B cell (primary cell): ENCODE data around the gene STAC3. TPM values are rescaled to one million over a fixed set of nuclear protein-coding genes. Genes with fewer than 3 reads are reported as not detected.

Experiments
- ATAC-seq: fragments of 200-7000 bp; cut with Tn5 transposase; one replicate; pipeline ENCODE4 v1.10.0; 2021; ENCODE audit warnings: low read depth, mild to moderate bottlenecking, moderate number of reproducible peaks, moderate library complexity
- CTCF ChIA-PET: fragments of 350-600 bp; sonication (Branson Sonifier 250); formaldehyde crosslinking; loops from one replicate; lab custom pipeline; 2021; ENCODE audit warnings: antibody characterized with exemption, inconsistent platforms; lab: Charles Lee
- POLR2A ChIA-PET: fragments of 350-600 bp; sonication (Branson Sonifier 250); formaldehyde crosslinking; loops from one replicate; lab custom pipeline; 2021; ENCODE audit warnings: antibody characterized with exemption; lab: Charles Lee
- DNase-seq: peaks from one replicate; pipeline ENCODE4 v3.0.0; 2013
- H2AFZ ChIP-seq: 2 replicates; pipeline ENCODE4 v1.6.1; 2012; ENCODE audit warnings: mild to moderate bottlenecking, low read depth, low read length; ENCODE audit not compliant: insufficient read depth, poor library complexity, severe bottlenecking
- H3K27ac ChIP-seq, 2 donors: 1 replicate in 1 of 2; 2 replicates in 1 of 2; pipeline ENCODE4 v1.5.1; 2012 to 2013; ENCODE audit warnings: low read length in 2 of 2, mild to moderate bottlenecking in 2 of 2, moderate library complexity in 1 of 2
- H3K27me3 ChIP-seq, 4 experiments: fragments of 200-600 bp in 1 of 4; sonication (generic) in 1 of 4; replicated peaks in 1 of 4; 1 replicate in 2 of 4; 2 replicates in 2 of 4; pipeline versions ENCODE4 v1.6.1 to v1.7.0; 2013 to 2016; ENCODE audit warnings: low read length in 3 of 4, mild to moderate bottlenecking in 2 of 4, mixed read lengths in 1 of 4, moderate library complexity in 1 of 4; ENCODE audit not compliant: insufficient read depth in 4 of 4, control insufficient read depth in 3 of 4; ENCODE audit errors: control extremely low read depth in 1 of 4
- H3K36me3 ChIP-seq, 2 experiments: replicated peaks in 1 of 2; 1 replicate in 1 of 2; 2 replicates in 1 of 2; pipeline versions ENCODE4 v1.6.1 to v1.7.1; 2013; ENCODE audit warnings: low read length in 1 of 2; ENCODE audit not compliant: insufficient read depth in 2 of 2, control insufficient read depth in 1 of 2; ENCODE audit errors: control extremely low read depth in 1 of 2, extremely low read depth in 1 of 2
- H3K4me1 ChIP-seq, 2 donors: fragments of 200-600 bp in 1 of 2; sonication (generic) in 1 of 2; 1 replicate in 1 of 2; 2 replicates in 1 of 2; pipeline versions ENCODE4 v1.5.1 to v1.6.1; 2013 to 2017; ENCODE audit warnings: low read length in 2 of 2; ENCODE audit not compliant: control insufficient read depth in 2 of 2, insufficient read depth in 2 of 2
- H3K4me2 ChIP-seq: replicated peaks from 2 replicates; pipeline ENCODE3; 2012; ENCODE audit warnings: mild to moderate bottlenecking, low read depth, low read length; ENCODE audit not compliant: poor library complexity, severe bottlenecking
- H3K4me3 ChIP-seq, 5 experiments: fragments of 200-600 bp in 1 of 5; sonication (generic) in 1 of 5; 1 replicate in 3 of 5; 2 replicates in 2 of 5; pipeline versions ENCODE4 v1.5.1 to v1.7.0; 2011 to 2016; ENCODE audit warnings: low read length in 4 of 5, mild to moderate bottlenecking in 4 of 5, low read depth in 2 of 5, control low read depth in 1 of 5, moderate library complexity in 1 of 5; ENCODE audit not compliant: insufficient read depth in 1 of 5; ENCODE audit errors: control extremely low read depth in 1 of 5, extremely low read depth in 1 of 5
- H3K79me2 ChIP-seq: fragments of 200-600 bp; sonication (generic); one replicate; pipeline ENCODE4 v1.6.0; 2016; ENCODE audit warnings: low read length; ENCODE audit not compliant: control insufficient read depth, insufficient read depth
- H3K9ac ChIP-seq: fragments of 200-600 bp; sonication (generic); 2 replicates; pipeline ENCODE4 v1.6.1; 2017; ENCODE audit warnings: mild to moderate bottlenecking, low read length, moderate library complexity
- H3K9me3 ChIP-seq, 3 donors: one replicate each; pipeline versions ENCODE4 v1.6.1 to v1.7.1; 2013; ENCODE audit warnings: low read length in 2 of 3; ENCODE audit not compliant: control insufficient read depth in 2 of 3, insufficient read depth in 1 of 3; ENCODE audit errors: control extremely low read depth in 1 of 3
- H4K20me1 ChIP-seq: 2 replicates; pipeline ENCODE4 v1.6.0; 2012; ENCODE audit warnings: mild to moderate bottlenecking, low read length; ENCODE audit not compliant: insufficient read depth, control insufficient read depth, poor library complexity, severe bottlenecking
- H3K27ac Mint-ChIP-seq: one replicate; pipeline ENCODE4 v1.8.0; 2021; ENCODE audit warnings: mixed read lengths
- H3K27me3 Mint-ChIP-seq: one replicate; pipeline ENCODE4 v1.8.0; 2021; ENCODE audit warnings: mixed read lengths
- H3K4me1 Mint-ChIP-seq: one replicate; pipeline ENCODE4 v1.8.0; 2021; ENCODE audit warnings: mixed read lengths
- H3K4me3 Mint-ChIP-seq: one replicate; pipeline ENCODE4 v1.8.0; 2021; ENCODE audit warnings: mixed read lengths
- H3K9me3 Mint-ChIP-seq: one replicate; pipeline ENCODE4 v1.8.0; 2022; ENCODE audit warnings: mixed read lengths; ENCODE audit not compliant: insufficient read depth
- CTCF ChIP-seq: fragments of 200-600 bp; IDR thresholded peaks from one replicate; pipeline ENCODE4 v1.8.0; 2022; ENCODE audit warnings: antibody characterized with exemption, mild to moderate bottlenecking
- EZH2 ChIP-seq: IDR thresholded peaks from 2 replicates; pipeline ENCODE4 v1.6.1; 2012; ENCODE audit warnings: borderline replicate concordance, low read depth, mild to moderate bottlenecking, moderate library complexity, low read length; ENCODE audit not compliant: insufficient read depth, poor library complexity, severe bottlenecking
- WGBS: methylation state at CpG from one replicate; pipeline ENCODE4 v1.1.5; 2013; ENCODE audit warnings: missing lambda C conversion rate; ENCODE audit not compliant: insufficient coverage; 5-methylcytosine and 5-hydroxymethylcytosine counted together
- intact Hi-C: fragments of 100-400 bp; cut with micrococcal nuclease; formaldehyde crosslinking; loops from one replicate; pipeline ENCODE4 v1.10.0; 2022
- polyA plus RNA-seq: library from polyadenylated mRNA; depleted of rRNA; stranded (reverse); fragments of >200 nt; gene quantifications from 2 replicates; pipeline ENCODE4 v1.2.3, GENCODE V29; 2012
- total RNA-seq, 2 donors: library from RNA; stranded (reverse); fragments of 120-200 nt in 1 of 2; gene quantifications; 1 replicate in 1 of 2; 2 replicates in 1 of 2; pipeline versions ENCODE4 v1.2.3 to v1.2.4, GENCODE V29; 2013 to 2022

Gene STAC3
- total and polyA plus RNA-seq, 2 donors (not counting 1 experiment from before 2014, with no cell fraction given), result 4.5 to 6.2 TPM

GRCh38 chr12:57209916-57210315 is 41.1 kb downstream of the STAC3 start:
- intact Hi-C loops, result no loop called here
- H3K4me2 ChIP-seq, result no peak overlapping the region
- Mint-ChIP-seq H3K4me3 (no peak overlapping the region), H3K27ac (no peak overlapping the region), H3K9me3 (no peaks in the 10 kb centered on the region), H3K27me3 (peaks cover 10% of the 10 kb centered on the region), H3K4me1 (peaks cover 20% of the 10 kb centered on the region)
- ChIA-PET POLR2A (no interaction called here), CTCF (interaction anchor here (0.6 kb wide), 1 partner anchor 26 kb away, joined by 3 read pairs; no protein-coding TSS in a partner anchor)
- TF ChIP-seq EZH2, result no peak
- TF ChIP-seq CTCF, result no peak
- ATAC-seq, result no peak
- H3K79me2 ChIP-seq, result no peaks in the 10 kb centered on the region
- H3K9ac ChIP-seq, result no peak overlapping the region
- peaks cover 16 to 21% of the 10 kb centered on the region in 2 donors for H3K4me1 ChIP-seq
- no peak overlapping the region for H3K27ac ChIP-seq
- DNase-seq, result no peak
- H3K27me3 ChIP-seq, result peaks cover 0 to 25% (median 7%) of the 10 kb centered on the region in 4 experiments
- WGBS, result 82% methylated on average over 8 of the region's 8 CpGs
- H3K36me3 ChIP-seq, result no peaks in the 10 kb centered on the region
- no peaks in the 10 kb centered on the region for H4K20me1 ChIP-seq
- H3K4me3 ChIP-seq, result no peak overlapping the region
- no peaks in the 10 kb centered on the region for H3K9me3 ChIP-seq
- H2AFZ ChIP-seq, result no peak overlapping the region

GRCh38 chr12:57208631-57209282 is 42.2 kb downstream of the STAC3 start:
- Mint-ChIP-seq H3K27ac (no peak overlapping the region), H3K9me3 (no peaks in the 10 kb centered on the region), H3K4me3 (no peak overlapping the region), H3K27me3 (peaks cover 6% of the 10 kb centered on the region), H3K4me1 (peaks cover 9% of the 10 kb centered on the region)
- no peaks in the 10 kb centered on the region for H4K20me1 ChIP-seq
- no peak for DNase-seq
- no peak overlapping the region for H3K4me2 ChIP-seq
- intact Hi-C loops, result no loop called here
- ChIA-PET POLR2A (no interaction called here), CTCF (interaction anchor here (0.8 to 1.9 kb wide), 2 partner anchors 34 to 36 kb away, joined by 4 to 9 read pairs; no protein-coding TSS in a partner anchor)
- ATAC-seq, result no peak
- no peaks in the 10 kb centered on the region for H3K79me2 ChIP-seq
- H3K4me3 ChIP-seq, result no peak overlapping the region
- TF ChIP-seq EZH2 (no peak), CTCF (no peak)
- H3K9ac ChIP-seq, result no peak overlapping the region
- peaks cover 0 to 13% (median under 1%) of the 10 kb centered on the region in 4 experiments for H3K27me3 ChIP-seq
- no peaks in the 10 kb centered on the region for H3K9me3 ChIP-seq
- H3K36me3 ChIP-seq, result no peaks in the 10 kb centered on the region
- WGBS, result 92% methylated on average over 22 of the region's 22 CpGs
- H3K27ac ChIP-seq, result no peak overlapping the region
- peaks cover 5 to 10% of the 10 kb centered on the region in 2 donors for H3K4me1 ChIP-seq
- H2AFZ ChIP-seq, result no peak overlapping the region
